ENCODE measurements around the gene ZNRF1. TPM values are rescaled to one million over a fixed set of nuclear protein-coding genes. Genes with fewer than 3 reads are reported as not detected.
A peak's percentile ranks its signal among the peaks of the same experiment; 100 is the strongest.
"Not testable (repeated sequence)": the region's sequence is repeated elsewhere in the genome, so short reads cannot be mapped to it uniquely, and the experiment has no call there.

ZNRF1 gene
- total RNA-seq, 5 donors from 2014 or later (not counting 1 experiment from before 2014, with no cell fraction given), result 5.5 to 7.8 (median 7.5) TPM

DNA sequence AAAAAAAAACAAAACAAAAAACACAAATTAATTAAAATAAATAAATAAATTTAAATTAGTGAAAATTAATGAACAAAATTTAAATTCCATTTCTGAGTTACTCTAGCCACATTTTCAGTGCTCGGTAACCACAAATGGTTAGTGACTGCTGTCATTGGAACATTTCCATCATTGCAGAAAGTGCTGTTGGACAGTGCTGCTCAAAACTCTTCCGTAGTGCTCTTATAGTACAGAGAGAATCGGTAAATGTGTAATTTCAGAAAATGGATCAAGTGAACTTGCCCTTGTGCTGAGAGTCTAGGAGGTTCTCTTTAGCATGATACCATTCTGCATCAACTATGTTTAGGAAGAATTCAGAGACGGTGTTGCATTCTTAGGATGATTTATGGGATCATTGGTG lies 23.7 kb downstream of the ZNRF1 start:
- ChIA-PET CTCF (interaction anchor here in 1 of 2 donors (0.5 kb wide), 1 partner anchor 11 kb away, joined by 3 read pairs; no protein-coding TSS in a partner anchor), POLR2A (no interaction called here)
- Mint-ChIP-seq H3K4me3 (no peak overlapping the region), H3K9me3 (peaks cover 5 to 12% (median 9%) of the 10 kb centered on the region in 3 donors), H3K36me3 (peaks cover 20% of the 10 kb centered on the region), H3K27ac (no peak overlapping the region), H3K4me1 (peaks cover 15 to 22% (median 18%) of the 10 kb centered on the region in 3 donors), H3K27me3 (no peaks in the 10 kb centered on the region)
- no peaks in the 10 kb centered on the region for H3K27me3 ChIP-seq (replicated peaks in 1 of 2; ENCODE audit: control insufficient read depth in 2 of 2, extremely low read depth in 1 of 2, insufficient read depth in 2 of 2, low read length in 1 of 2)
- H3K36me3 ChIP-seq (ENCODE audit: control insufficient read depth in 2 of 2, extremely low read depth in 1 of 2, insufficient read depth in 1 of 2, low read length in 1 of 2), result no peaks in the 10 kb centered on the region
- WGBS (ENCODE audit: insufficient coverage), result 92% methylated on average over 3 of the region's 4 CpGs
- no peaks in the 10 kb centered on the region for H3K9me3 ChIP-seq
- H3K4me1 ChIP-seq (ENCODE audit: control insufficient read depth in 1 of 2, extremely low read depth in 1 of 2, insufficient read depth in 2 of 2, low read length in 2 of 2), result peaks cover 3 to 8% of the 10 kb centered on the region in 2 experiments
- H3K27ac ChIP-seq (ENCODE audit: low read length), result no peak overlapping the region
- DNase-seq (no peak), ATAC-seq (replicated peaks in 1 of 4) (no peak)
- no peak overlapping the region for H3K4me3 ChIP-seq (ENCODE audit: control insufficient read depth in 1 of 2, extremely low read depth in 1 of 2, low read length in 1 of 2)

DNA sequence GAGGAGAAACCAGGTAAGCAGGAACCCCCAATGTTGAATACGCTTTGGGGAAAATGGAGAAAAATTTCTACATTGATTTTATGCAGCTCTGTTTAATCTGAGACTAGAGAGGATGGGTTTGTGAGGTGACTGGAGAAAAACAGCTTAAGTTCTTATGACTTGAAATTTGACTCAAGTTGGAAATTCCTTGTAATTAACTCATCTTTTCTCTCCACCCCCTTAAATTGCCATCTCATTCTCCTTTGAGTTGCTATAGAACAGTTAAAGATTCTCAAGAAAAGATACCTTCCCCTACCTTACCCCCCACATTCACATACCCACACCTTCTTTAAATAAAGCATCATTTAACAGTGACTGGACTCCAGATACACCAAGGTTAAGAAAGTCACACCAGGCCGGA lies 24.2 kb downstream of the ZNRF1 start:
- Histone ChIP-seq H3K27ac (ENCODE audit: low read length) (no peak overlapping the region), H3K4me1 (ENCODE audit: control insufficient read depth in 1 of 2, extremely low read depth in 1 of 2, insufficient read depth in 2 of 2, low read length in 2 of 2) (peaks cover 3 to 8% of the 10 kb centered on the region in 2 experiments), H3K36me3 (ENCODE audit: control insufficient read depth in 2 of 2, extremely low read depth in 1 of 2, insufficient read depth in 1 of 2, low read length in 1 of 2) (no peaks in the 10 kb centered on the region), H3K27me3 (replicated peaks in 1 of 2; ENCODE audit: control insufficient read depth in 2 of 2, extremely low read depth in 1 of 2, insufficient read depth in 2 of 2, low read length in 1 of 2) (no peaks in the 10 kb centered on the region), H3K4me3 (ENCODE audit: control insufficient read depth in 1 of 2, extremely low read depth in 1 of 2, low read length in 1 of 2) (no peak overlapping the region), H3K9me3 (no peaks in the 10 kb centered on the region)
- Mint-ChIP-seq H3K36me3 (peaks cover 20% of the 10 kb centered on the region), H3K27ac (no peak overlapping the region), H3K9me3 (peaks cover 5 to 12% (median 9%) of the 10 kb centered on the region in 3 donors), H3K27me3 (no peaks in the 10 kb centered on the region), H3K4me1 (peaks cover 15 to 21% (median 18%) of the 10 kb centered on the region in 3 donors), H3K4me3 (no peak overlapping the region)
- DNase-seq, result no peak
- ChIA-PET CTCF (interaction anchor here in 1 of 2 donors (0.5 kb wide), 1 partner anchor 11 kb away, joined by 3 read pairs; no protein-coding TSS in a partner anchor), POLR2A (no interaction called here)
- WGBS (ENCODE audit: insufficient coverage), result 100% methylated on average over 1 of the region's 2 CpGs
- ATAC-seq (replicated peaks in 1 of 4), result no peak

DNA sequence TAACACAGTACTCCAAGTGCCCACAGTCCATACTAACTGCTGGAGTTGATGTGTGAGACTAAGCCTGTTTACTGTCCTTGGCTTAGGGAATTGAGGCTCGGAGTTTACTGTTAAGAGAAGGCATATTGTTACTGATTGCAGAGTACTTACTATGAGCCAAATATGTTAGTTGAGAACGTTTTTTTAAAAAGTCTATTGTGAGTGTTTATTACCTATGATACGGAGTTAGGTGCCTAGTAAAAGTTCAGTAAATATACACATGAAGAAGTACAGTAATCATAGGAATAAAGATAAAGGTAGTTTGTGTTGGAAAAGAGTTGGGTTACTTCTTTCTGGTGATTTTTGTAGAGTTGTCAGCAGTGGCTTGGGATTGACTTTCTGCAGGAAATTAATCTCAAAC lies 25.4 kb downstream of the ZNRF1 start:
- Histone ChIP-seq H3K36me3 (ENCODE audit: control insufficient read depth in 2 of 2, extremely low read depth in 1 of 2, insufficient read depth in 1 of 2, low read length in 1 of 2) (no peaks in the 10 kb centered on the region), H3K27me3 (replicated peaks in 1 of 2; ENCODE audit: control insufficient read depth in 2 of 2, extremely low read depth in 1 of 2, insufficient read depth in 2 of 2, low read length in 1 of 2) (no peaks in the 10 kb centered on the region), H3K27ac (ENCODE audit: low read length) (no peak overlapping the region), H3K4me1 (ENCODE audit: control insufficient read depth in 1 of 2, extremely low read depth in 1 of 2, insufficient read depth in 2 of 2, low read length in 2 of 2) (peaks cover 3 to 8% of the 10 kb centered on the region in 2 experiments), H3K4me3 (ENCODE audit: control insufficient read depth in 1 of 2, extremely low read depth in 1 of 2, low read length in 1 of 2) (no peak overlapping the region), H3K9me3 (no peaks in the 10 kb centered on the region)
- Mint-ChIP-seq H3K36me3 (peaks cover 20% of the 10 kb centered on the region), H3K4me3 (peak overlapping the region in 1 of 3 donors; percentile 24), H3K27me3 (no peaks in the 10 kb centered on the region), H3K4me1 (peaks cover 14 to 18% (median 15%) of the 10 kb centered on the region in 3 donors), H3K27ac (peak overlapping the region; percentile 66 to 70), H3K9me3 (peaks cover 5 to 12% (median 9%) of the 10 kb centered on the region in 3 donors)
- ChIA-PET POLR2A (no interaction called here), CTCF (interaction anchor here in 1 of 2 donors (0.7 kb wide), 1 partner anchor 294 kb away, joined by 3 read pairs; no protein-coding TSS in a partner anchor)
- DNase-seq, result no peak
- ATAC-seq (replicated peaks in 1 of 4), result no peak
- WGBS (ENCODE audit: insufficient coverage), result 71% methylated on average over 1 of the region's 3 CpGs

DNA sequence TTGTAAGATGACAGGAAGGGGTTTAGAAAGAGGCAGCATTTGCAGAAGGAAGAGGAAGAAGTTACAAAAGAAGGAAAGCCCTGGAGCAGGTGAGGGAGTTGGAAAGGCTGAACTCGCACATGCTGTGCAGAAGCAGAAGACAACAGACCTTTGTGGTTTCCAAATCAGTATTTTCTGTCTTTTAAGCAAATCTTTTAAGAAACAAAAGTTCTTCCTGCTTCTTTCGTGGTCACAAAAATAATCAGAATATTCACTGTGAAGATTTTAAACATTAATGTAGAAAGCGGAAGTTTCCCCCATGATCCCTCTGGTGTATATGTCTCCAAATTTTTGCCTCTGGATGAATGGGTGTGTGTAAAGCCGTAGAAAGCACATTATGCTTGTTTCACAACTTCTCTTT lies 25.8 kb downstream of the ZNRF1 start:
- ChIA-PET POLR2A (no interaction called here), CTCF (no interaction called here)
- ATAC-seq (replicated peaks in 1 of 4) (no peak), DNase-seq (no peak)
- H3K36me3 Mint-ChIP-seq, result peaks cover 20% of the 10 kb centered on the region
- peaks cover 5 to 12% (median 9%) of the 10 kb centered on the region in 3 donors for H3K9me3 Mint-ChIP-seq
- Histone ChIP-seq H3K36me3 (ENCODE audit: control insufficient read depth in 2 of 2, extremely low read depth in 1 of 2, insufficient read depth in 1 of 2, low read length in 1 of 2) (no peaks in the 10 kb centered on the region), H3K4me1 (ENCODE audit: control insufficient read depth in 1 of 2, extremely low read depth in 1 of 2, insufficient read depth in 2 of 2, low read length in 2 of 2) (peaks cover 3 to 8% of the 10 kb centered on the region in 2 experiments), H3K27ac (ENCODE audit: low read length) (no peak overlapping the region), H3K9me3 (no peaks in the 10 kb centered on the region), H3K4me3 (ENCODE audit: control insufficient read depth in 1 of 2, extremely low read depth in 1 of 2, low read length in 1 of 2) (no peak overlapping the region), H3K27me3 (replicated peaks in 1 of 2; ENCODE audit: control insufficient read depth in 2 of 2, extremely low read depth in 1 of 2, insufficient read depth in 2 of 2, low read length in 1 of 2) (no peaks in the 10 kb centered on the region)
- H3K27ac Mint-ChIP-seq, result peak overlapping the region; percentile 66 to 70
- H3K4me1 Mint-ChIP-seq, result peaks cover 14 to 18% (median 15%) of the 10 kb centered on the region in 3 donors
- peak overlapping the region in 1 of 3 donors; percentile 24 for H3K4me3 Mint-ChIP-seq
- 33% methylated on average over 1 of the region's 4 CpGs for WGBS (ENCODE audit: insufficient coverage)
- H3K27me3 Mint-ChIP-seq, result no peaks in the 10 kb centered on the region

DNA sequence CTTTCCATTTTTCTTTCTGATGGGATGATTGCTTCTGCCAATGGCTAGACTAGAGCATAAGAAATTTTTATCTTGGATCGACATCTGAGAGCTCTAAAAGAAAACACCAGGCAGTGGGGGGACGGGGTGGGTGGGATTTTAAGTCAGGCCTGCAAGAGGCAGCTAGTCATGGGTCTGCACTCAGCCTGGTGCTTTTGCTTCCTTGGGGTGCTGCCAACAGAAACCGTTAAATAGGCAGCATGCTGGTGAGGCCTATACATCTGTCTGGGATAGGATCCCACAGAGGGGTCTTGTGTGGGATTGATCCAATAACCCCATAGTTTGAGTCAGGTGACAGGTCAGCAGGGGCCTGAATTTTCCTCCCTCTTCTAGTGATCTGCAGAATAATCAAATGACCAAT lies 26.9 kb downstream of the ZNRF1 start:
- Histone ChIP-seq H3K27ac (ENCODE audit: low read length) (no peak overlapping the region), H3K4me3 (ENCODE audit: control insufficient read depth in 1 of 2, extremely low read depth in 1 of 2, low read length in 1 of 2) (no peak overlapping the region), H3K27me3 (replicated peaks in 1 of 2; ENCODE audit: control insufficient read depth in 2 of 2, extremely low read depth in 1 of 2, insufficient read depth in 2 of 2, low read length in 1 of 2) (no peaks in the 10 kb centered on the region), H3K4me1 (ENCODE audit: control insufficient read depth in 1 of 2, extremely low read depth in 1 of 2, insufficient read depth in 2 of 2, low read length in 2 of 2) (peaks cover 3 to 8% of the 10 kb centered on the region in 2 experiments), H3K36me3 (ENCODE audit: control insufficient read depth in 2 of 2, extremely low read depth in 1 of 2, insufficient read depth in 1 of 2, low read length in 1 of 2) (no peaks in the 10 kb centered on the region), H3K9me3 (no peaks in the 10 kb centered on the region)
- H3K27me3 Mint-ChIP-seq, result no peaks in the 10 kb centered on the region
- H3K27ac Mint-ChIP-seq, result peak overlapping the region in 1 of 2 donors; percentile 5
- H3K9me3 Mint-ChIP-seq, result peaks cover 5 to 12% (median 9%) of the 10 kb centered on the region in 3 donors
- H3K36me3 Mint-ChIP-seq, result peaks cover 19% of the 10 kb centered on the region
- CTCF ChIA-PET, result interaction anchor here (0.6 kb wide), 2 partner anchors 203 to 337 kb away, joined by 3 read pairs; no protein-coding TSS in a partner anchor
- DNase-seq, result no peak
- no peak for ATAC-seq (replicated peaks in 1 of 4)
- H3K4me1 Mint-ChIP-seq, result peaks cover 14 to 18% (median 15%) of the 10 kb centered on the region in 3 donors
- 81% methylated on average over 3 of the region's 3 CpGs for WGBS (ENCODE audit: insufficient coverage)
- POLR2A ChIA-PET, result no interaction called here
- H3K4me3 Mint-ChIP-seq, result no peak overlapping the region

DNA sequence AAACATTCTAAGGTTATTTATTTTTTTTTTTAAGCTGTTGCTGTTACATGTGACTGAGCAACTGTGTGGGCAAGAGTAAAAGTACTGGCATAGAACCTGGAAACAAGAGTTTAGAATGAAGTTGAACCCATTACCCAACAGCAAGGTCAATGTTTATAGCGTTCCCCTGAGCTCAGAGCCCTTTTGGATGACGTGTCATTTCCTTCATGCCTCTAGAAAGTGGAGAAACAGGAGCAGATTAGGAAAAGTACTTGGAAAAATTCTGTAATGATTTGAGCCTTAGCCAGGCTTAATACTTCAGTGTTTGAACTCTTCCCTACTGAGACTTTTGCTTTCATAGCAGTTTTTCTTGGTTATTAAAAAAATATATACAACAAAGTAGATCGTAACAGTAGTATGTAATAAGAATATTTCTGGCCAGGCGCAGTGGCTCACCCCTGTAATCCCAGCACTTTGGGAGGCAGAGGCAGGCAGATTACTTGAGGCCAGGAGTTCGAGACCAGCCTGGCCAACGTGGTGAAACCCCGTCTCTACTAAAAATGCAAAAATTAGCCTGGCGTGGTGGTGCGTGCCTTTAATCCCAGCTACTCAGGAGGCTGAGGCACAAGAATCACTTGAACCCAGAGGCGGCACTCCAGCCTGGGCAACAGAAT lies 27.5 kb downstream of the ZNRF1 start:
- DNase-seq; POLR2A ChIA-PET; H3K4me3 ChIP-seq (ENCODE audit: control insufficient read depth in 1 of 2, extremely low read depth in 1 of 2, low read length in 1 of 2); H3K27ac Mint-ChIP-seq; H3K27ac ChIP-seq (ENCODE audit: low read length); ATAC-seq (replicated peaks in 1 of 4); H3K27me3 ChIP-seq (replicated peaks in 1 of 2; ENCODE audit: control insufficient read depth in 2 of 2, extremely low read depth in 1 of 2, insufficient read depth in 2 of 2, low read length in 1 of 2); H3K36me3 ChIP-seq (ENCODE audit: control insufficient read depth in 2 of 2, extremely low read depth in 1 of 2, insufficient read depth in 1 of 2, low read length in 1 of 2); H3K9me3 ChIP-seq; H3K4me3 Mint-ChIP-seq; H3K27me3 Mint-ChIP-seq; H3K4me1 ChIP-seq (ENCODE audit: control insufficient read depth in 1 of 2, extremely low read depth in 1 of 2, insufficient read depth in 2 of 2, low read length in 2 of 2); H3K9me3 Mint-ChIP-seq: not testable (repeated sequence)
- 94% methylated on average over 6 of the region's 10 CpGs for WGBS (ENCODE audit: insufficient coverage)
- CTCF ChIA-PET, result interaction anchor here in 1 of 2 donors (0.6 kb wide), 1 partner anchor 204 kb away, joined by 3 read pairs; no protein-coding TSS in a partner anchor
- H3K36me3 Mint-ChIP-seq, result peaks cover 13% of the 10 kb centered on the region
- H3K4me1 Mint-ChIP-seq, result peaks cover 14 to 18% (median 15%) of the 10 kb centered on the region in 3 donors

Measured in T-cell (primary cell).